ENCODE measurements around the gene ERVK3-1.
"Not testable (repeated sequence)": the region's sequence is repeated elsewhere in the genome, so short reads cannot be mapped to it uniquely, and the experiment has no call there.

The ERVK3-1 gene

DNA sequence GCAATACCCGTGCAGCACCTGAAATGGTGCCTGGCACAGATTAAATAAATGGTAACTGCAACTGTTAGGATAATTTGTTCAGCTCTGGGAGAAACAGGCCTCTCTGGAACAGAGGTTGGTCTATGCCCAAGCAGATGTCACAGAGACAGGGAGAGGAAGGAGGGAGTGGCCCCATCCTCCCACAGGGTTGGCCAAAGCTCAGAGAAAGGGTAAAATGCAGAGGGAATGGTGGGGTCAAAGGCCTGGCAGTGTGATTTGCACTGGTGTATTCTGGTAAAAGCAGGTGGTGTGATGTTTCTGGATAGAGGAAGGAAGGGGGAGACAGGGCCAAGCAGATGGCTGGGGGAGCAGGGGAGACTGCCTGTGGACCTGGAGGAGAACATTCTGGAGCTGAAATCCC, 31.0 kb downstream of the ERVK3-1 start:
- ChIA-PET POLR2A (ENCODE audit: low non-redundant PET) (interaction anchor here (0.7 kb wide), 1 partner anchor 104 kb away, joined by 3 read pairs; no protein-coding TSS in a partner anchor), CTCF (no interaction called here)
- DNase-seq (ENCODE audit: low spot score): no peak
- TF ChIP-seq, protein P1, sequence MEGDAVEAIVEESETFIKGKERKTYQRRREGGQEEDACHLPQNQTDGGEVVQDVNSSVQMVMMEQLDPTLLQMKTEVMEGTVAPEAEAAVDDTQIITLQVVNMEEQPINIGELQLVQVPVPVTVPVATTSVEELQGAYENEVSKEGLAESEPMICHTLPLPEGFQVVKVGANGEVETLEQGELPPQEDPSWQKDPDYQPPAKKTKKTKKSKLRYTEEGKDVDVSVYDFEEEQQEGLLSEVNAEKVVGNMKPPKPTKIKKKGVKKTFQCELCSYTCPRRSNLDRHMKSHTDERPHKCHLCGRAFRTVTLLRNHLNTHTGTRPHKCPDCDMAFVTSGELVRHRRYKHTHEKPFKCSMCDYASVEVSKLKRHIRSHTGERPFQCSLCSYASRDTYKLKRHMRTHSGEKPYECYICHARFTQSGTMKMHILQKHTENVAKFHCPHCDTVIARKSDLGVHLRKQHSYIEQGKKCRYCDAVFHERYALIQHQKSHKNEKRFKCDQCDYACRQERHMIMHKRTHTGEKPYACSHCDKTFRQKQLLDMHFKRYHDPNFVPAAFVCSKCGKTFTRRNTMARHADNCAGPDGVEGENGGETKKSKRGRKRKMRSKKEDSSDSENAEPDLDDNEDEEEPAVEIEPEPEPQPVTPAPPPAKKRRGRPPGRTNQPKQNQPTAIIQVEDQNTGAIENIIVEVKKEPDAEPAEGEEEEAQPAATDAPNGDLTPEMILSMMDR (conservative IDR thresholded peaks at IDR 0.05; ENCODE audit: low read depth): no peak
- H3K27ac ChIP-seq: no peak overlapping the region

DNA sequence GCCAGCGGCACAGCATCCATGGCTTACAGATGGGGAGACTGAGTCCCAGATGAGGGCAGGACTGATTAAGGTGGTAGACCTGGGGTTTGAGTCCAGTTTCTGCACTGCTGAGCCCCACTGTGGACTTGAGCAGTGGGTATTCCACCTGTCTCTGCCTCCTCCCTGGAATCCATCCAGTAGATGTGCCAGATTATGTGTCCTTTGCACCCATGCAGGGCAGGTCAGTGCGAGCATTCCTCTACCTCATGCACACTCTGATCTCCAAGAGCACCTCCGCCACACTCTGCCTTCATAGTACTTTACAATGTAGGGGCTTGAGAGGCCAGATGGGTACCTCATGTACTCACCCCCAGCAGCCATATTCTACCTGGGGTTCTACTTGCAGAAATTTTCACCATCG, 31.6 kb downstream of the ERVK3-1 start:
- ChIA-PET POLR2A (ENCODE audit: low non-redundant PET) (interaction anchor here (0.7 kb wide), 1 partner anchor 105 kb away, joined by 3 read pairs; no protein-coding TSS in a partner anchor), CTCF (no interaction called here)
- DNase-seq (ENCODE audit: low spot score): no peak
- no peak overlapping the region for H3K27ac ChIP-seq
- TF ChIP-seq, protein P1 (conservative IDR thresholded peaks at IDR 0.05; ENCODE audit: low read depth): no peak

DNA sequence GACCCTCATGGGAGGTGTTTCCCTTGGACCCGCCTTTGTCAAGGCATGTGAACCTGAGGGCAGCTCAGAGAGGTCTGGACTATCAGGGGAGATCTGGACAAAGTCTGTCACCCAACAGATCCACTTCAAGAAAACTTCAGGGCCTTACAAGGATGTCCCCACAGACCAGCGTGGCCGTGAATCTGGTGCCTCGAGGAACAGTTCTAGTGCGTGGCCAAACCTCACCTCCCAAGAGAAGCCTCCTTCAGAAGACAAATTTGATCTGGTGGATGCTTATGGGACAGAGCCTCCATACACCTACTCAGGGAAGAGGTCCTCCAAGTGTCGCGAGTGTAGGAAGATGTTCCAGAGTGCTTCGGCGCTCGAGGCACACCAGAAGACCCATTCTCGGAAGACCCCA, 33.2 kb downstream of the ERVK3-1 start:
- CTCF ChIA-PET: interaction anchor here (0.6 kb wide), 1 partner anchor 73 kb away, joined by 3 read pairs; no protein-coding TSS in a partner anchor
- no peak for DNase-seq (ENCODE audit: low spot score)
- POLR2A ChIA-PET (ENCODE audit: low non-redundant PET): no interaction called here
- TF ChIP-seq, protein P1 (conservative IDR thresholded peaks at IDR 0.05; ENCODE audit: low read depth): no peak
- no peak overlapping the region for H3K27ac ChIP-seq

DNA sequence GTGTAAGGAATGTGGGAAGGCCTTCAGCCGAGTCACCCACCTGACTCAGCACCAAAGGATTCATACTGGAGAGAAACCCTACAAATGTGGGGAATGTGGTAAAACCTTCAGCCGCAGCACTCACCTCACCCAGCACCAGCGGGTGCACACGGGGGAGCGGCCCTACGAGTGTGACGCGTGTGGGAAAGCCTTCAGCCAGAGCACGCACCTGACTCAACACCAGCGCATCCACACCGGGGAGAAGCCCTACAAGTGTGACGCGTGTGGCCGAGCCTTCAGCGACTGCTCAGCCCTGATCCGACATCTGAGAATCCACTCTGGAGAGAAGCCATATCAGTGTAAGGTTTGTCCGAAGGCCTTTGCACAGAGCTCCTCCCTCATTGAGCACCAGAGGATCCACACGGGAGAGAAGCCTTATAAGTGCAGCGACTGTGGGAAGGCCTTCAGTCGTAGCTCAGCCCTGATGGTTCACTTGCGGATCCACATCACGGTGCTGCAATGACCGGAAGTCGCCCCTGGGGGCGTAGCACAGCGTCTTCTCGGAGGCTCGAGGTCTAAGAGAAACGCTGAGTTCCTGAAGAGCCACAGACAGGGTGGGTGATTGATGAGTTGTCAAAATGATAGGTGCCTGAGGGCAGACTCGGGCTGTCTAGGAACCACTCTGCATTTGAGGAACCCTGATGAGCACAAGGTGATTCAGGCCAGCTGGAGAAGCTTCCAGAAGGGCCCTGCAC, 33.8 kb downstream of the ERVK3-1 start:
- DNase-seq (ENCODE audit: low spot score): no peak
- ChIA-PET CTCF (no interaction called here), POLR2A (ENCODE audit: low non-redundant PET) (no interaction called here)
- TF ChIP-seq, protein P1 (conservative IDR thresholded peaks at IDR 0.05; ENCODE audit: low read depth): no peak; the same call in 1 of the 2 replicates
- H3K27ac ChIP-seq: no peak overlapping the region

DNA sequence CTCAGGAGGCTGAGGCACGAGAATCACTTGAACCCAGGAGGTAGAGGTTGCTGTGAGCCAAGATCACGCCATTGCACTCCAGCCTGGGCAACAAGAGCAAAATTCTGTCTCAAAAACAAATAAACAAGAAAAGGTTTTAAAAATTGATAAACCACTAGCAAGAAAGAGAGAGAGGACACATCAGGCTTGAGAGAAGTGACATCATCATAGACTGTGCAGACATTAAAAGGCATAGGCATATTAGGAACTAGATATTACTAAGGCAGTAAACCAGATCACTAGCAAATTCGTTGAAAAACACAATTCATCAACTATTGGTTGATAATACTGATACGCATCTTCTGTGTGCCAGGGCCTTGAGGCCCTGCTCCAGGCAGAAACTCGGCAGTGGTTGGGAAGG, 40.4 kb downstream of the ERVK3-1 start:
- no peak for DNase-seq (ENCODE audit: low spot score)
- POLR2A ChIA-PET (ENCODE audit: low non-redundant PET): no interaction called here
- peak overlapping the region; percentile 68; the same call in 1 of the 2 replicates for H3K27ac ChIP-seq
- CTCF ChIA-PET: no interaction called here
- TF ChIP-seq, protein P1 (conservative IDR thresholded peaks at IDR 0.05; ENCODE audit: low read depth): no peak

DNA sequence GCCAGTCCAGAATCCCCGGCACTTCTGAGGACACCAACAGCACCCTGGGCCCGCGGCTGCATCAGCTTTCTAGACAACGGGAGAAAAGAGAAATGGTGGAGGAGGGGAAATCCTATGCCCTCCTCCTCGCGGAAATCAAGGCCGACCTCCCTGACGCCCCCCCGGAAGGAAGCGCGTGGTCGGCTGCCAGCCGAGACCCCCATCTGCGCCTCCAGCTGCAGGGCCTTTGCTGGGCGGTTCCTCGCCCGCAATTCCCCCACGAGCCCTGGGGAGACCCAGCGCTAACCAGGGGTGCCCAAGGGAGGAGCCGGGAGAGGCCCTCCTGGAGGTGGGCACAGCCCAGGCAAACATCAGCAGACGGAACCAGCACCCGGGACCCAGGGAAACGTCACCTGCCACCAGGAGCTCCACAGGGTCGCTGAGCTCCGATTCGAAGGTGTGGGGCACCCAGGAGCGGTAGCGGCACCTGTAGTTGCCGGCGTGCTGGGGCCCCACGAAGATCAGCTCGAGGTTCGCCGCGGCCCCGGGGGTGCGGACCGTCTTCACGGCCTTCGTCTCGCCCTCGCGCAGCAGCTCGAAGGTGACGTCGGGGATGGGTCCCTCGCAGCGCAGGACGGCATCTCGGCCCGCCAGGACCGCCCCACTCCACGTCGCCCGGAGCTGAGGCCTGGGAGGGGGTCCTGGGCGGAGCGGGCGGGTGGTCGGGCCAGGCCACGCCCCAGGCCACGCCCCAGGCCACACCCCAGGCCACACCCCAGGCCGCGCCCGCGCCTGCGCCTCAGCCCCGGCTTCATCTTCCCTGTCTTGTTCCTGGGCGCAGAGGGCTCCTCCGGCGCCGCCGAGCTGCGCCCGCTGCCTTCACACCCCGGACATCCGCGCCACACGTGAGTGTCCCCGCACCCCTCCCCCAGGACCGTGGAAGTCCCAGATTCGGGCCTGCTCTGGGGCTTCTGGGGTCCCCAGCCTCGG, 42.1 kb downstream of the ERVK3-1 start:
- DNase-seq (ENCODE audit: low spot score): peak; percentile 74
- ChIA-PET CTCF (interaction anchor here (0.6 to 0.8 kb wide), 2 partner anchors 61 to 172 kb away, joined by 4 read pairs; partner anchors contain the start of gene ZNF584), POLR2A (ENCODE audit: low non-redundant PET) (no interaction called here)
- peak overlapping the region; percentile 68 for H3K27ac ChIP-seq
- TF ChIP-seq, protein P1 (conservative IDR thresholded peaks at IDR 0.05; ENCODE audit: low read depth): no peak

DNA sequence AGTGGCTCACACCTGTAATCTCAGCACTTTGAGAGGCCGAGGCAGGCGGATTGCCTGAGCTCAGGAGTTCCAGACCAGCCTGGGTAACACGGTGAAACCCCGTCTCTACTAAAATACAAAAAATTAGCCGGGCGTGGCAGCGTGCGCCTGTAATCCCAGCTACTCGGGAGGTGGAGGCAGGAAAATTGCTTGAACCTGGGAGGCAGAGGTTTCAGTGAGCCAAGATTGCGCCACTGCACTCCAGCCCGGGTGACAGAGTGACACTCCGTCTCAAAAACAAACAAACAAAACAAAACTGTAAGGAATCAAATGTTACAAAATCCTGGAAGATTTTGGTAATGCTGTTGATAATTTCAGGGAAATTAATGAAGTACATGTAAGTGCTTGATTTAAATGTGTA, 42.9 kb downstream of the ERVK3-1 start:
- CTCF ChIA-PET: interaction anchor here (1.1 kb wide), 1 partner anchor 14 kb away, joined by 3 read pairs; the partner anchor contains the start of gene ZNF497
- H3K27ac ChIP-seq: peak overlapping the region; percentile 68
- POLR2A ChIA-PET (ENCODE audit: low non-redundant PET); DNase-seq (ENCODE audit: low spot score): not testable (repeated sequence)
